Mononuclear cell (primary cell): ENCODE measurements around the gene SAMD4B. TPM values are rescaled to one million over a fixed set of nuclear protein-coding genes. Genes with fewer than 3 reads are reported as not detected.
A peak's percentile ranks its signal among the peaks of the same experiment; 100 is the strongest.
"Not testable (repeated sequence)": the region's sequence is repeated elsewhere in the genome, so short reads cannot be mapped to it uniquely, and the experiment has no call there.

ENCODE experiments used
- H3K27me3 ChIP-seq: 2 replicates; pipeline ENCODE4 v1.6.0; 2011; ENCODE audit warnings: low read length, control low read depth; ENCODE audit not compliant: insufficient read depth
- H3K4me1 ChIP-seq: 2 replicates; pipeline ENCODE4 v1.5.1; 2011; ENCODE audit warnings: mild to moderate bottlenecking, low read length, control low read depth; ENCODE audit not compliant: insufficient read depth
- H3K4me3 ChIP-seq: 2 replicates; pipeline ENCODE4 v1.5.1; 2011; ENCODE audit warnings: mild to moderate bottlenecking, low read length, moderate library complexity
- H3K9me3 ChIP-seq: 2 replicates; pipeline ENCODE4 v1.5.1; 2011; ENCODE audit warnings: low read depth, mild to moderate bottlenecking, control low read depth, low read length
- total RNA-seq: library from RNA; depleted of rRNA; stranded (reverse); fragments of >200 nt; gene quantifications from one replicate; pipeline ENCODE4 v1.2.3, GENCODE V29; 2012

Gene SAMD4B
- total RNA-seq, 1 donor: 30.0 TPM

DNA sequence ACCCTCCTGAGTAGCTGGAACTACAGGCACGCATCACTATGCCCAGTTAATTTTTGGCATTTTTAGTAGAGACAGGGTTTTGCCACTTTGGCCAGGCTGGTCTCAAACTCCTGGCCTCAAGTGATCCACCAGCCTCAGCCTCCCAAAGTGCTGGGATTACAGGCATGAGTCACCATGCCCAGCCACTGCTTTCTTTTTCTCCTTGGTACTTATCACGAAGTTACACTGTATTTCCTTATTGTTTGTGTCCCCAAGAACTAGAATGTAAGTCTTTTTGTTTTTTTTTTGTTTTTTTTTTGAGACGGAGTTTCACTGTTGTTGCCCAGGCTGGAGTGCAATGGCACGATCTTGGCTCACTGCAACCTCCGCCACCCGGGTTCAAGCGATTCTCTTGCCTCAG lies 2.1 kb upstream of the SAMD4B start:
- peaks cover 72% of the 10 kb centered on the region for H3K4me1 ChIP-seq
- peak overlapping the region; percentile 86 for H3K4me3 ChIP-seq

DNA sequence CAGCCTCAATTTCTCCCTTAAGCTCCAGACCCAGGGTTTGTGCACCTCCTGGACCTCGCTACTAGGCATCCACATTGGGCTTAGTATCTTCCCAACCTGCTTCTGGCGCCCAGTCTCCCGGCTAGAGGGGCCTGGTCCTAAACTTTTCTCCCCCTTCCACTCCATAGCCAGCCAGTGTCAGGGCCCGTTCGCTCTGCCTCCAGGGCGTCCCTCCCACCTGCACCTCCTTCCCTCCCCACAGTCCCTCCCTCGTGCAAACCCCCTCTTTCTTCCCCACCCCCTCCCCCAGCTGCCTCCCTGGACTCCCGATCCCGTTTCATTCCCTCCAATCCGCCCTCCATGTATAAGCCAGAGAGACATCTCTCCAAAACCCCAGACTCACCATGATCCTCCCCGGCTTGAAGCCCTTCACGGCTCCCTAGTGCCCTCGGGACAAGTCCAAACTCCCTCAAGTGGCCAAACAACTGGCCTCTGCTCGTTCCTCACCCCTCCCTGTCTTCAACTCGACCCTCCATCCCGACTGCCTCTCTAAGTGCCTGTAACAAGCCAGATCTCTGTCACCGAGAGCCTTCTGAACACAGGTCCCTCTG lies 997 bp upstream of the SAMD4B start:
- Histone ChIP-seq H3K9me3 (no peaks in the 10 kb centered on the region), H3K4me3 (peak overlapping the region; percentile 86), H3K27me3 (no peaks in the 10 kb centered on the region), H3K4me1 (peaks cover 70% of the 10 kb centered on the region)

More for the DNA sequence above, 2.1 kb upstream of the SAMD4B start:
- not testable (repeated sequence) for H3K9me3 ChIP-seq, H3K27me3 ChIP-seq

DNA sequence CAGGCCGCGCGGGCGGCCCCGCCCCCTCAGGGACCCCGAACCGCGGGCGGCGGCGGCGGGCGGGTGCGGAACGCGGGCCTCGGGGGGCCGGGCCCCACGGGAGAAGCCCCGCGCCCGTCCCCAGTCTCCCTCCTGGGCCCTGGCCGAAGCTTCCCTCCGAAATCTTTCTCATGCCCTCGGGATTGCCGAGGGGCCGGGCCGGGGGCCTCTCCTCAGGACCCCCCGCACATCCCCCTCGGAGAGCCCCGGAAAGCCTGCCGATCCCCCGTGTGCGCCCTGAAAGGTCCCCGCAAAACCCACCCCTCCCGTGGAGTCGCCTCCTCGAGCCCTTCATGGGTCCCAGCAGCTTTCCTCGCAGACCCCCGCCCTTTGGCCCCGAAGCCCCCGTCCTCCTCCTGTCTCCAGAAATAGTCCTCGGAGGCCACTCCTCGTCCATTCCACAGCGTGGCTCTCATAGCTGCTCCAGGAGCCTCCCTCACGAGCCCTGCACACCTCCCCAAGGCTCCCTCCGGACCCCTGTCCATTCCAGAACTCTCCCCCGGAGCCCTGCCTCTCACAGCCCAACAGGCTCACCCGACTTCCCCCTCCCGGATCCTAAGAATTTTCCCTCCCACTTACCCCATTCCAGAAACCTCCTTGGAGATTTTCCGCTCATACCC lies 555 bp downstream of the SAMD4B start:
- peak overlapping the region; percentile 58 for H3K4me3 ChIP-seq
- peaks cover 54% of the 10 kb centered on the region for H3K4me1 ChIP-seq
- no peaks in the 10 kb centered on the region for H3K9me3 ChIP-seq
- no peaks in the 10 kb centered on the region for H3K27me3 ChIP-seq

DNA sequence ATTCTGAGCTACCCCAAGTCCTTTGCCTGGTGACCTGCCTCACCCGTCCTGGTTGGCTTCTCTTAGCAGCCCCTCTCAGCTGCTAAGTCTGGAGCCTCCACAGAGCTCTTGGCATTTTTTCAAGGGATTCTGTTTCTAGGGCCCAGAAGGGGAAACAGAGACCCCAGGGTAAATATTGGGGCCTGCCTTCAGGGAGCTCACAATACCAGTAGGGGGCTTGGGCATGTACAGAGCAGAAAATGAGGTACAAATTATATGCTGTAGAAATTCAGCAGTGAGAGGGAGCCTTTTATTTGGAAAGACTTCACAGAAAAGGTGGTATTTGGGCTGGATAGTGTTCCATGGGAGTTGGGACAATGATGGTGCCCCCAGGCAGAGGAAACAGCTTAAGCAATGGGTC lies 3.7 kb downstream of the SAMD4B start:
- Histone ChIP-seq H3K9me3 (no peaks in the 10 kb centered on the region), H3K4me3 (no peak overlapping the region), H3K27me3 (no peaks in the 10 kb centered on the region), H3K4me1 (peaks cover 27% of the 10 kb centered on the region)

DNA sequence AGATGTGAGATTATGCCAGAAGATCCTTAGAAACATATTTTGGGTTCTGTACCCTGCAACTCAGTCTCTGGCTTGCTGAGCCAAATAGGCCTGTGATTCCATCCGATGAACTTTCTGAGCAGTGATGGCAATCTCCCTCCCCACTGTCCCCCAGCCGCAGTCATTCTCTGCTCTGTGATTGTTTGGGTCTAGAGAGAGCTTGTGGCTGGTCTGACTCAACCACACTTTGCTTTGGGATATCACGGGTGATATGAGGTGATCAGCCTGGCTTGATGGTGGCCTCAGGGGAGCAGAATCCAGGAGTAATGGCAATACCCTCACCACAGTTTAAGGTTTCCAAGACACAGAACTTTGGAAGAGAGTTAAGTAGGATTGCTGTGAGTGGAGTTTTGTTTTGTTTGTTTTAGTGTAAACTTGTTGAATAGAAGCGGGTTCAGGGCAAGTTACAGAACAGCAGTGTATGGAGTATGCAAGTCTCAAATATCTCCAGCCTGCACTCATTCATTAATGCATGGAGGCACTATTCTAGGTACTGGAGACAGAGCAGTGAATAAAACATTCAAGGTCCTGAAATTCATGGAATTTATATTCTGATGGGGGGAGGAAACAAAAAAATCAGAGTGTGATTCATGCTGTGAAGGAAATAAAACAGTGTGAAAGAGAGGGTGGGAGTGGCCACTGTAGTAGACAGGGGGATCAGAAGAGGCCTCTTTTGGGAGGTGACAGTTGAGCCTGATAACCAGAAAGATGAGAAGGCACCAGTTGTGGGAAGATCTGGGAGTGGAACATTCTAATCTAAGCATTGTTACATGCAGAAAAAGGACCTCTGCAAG lies 5.3 kb downstream of the SAMD4B start:
- no peaks in the 10 kb centered on the region for H3K9me3 ChIP-seq
- peaks cover 27% of the 10 kb centered on the region for H3K4me1 ChIP-seq
- H3K27me3 ChIP-seq: no peaks in the 10 kb centered on the region
- no peak overlapping the region for H3K4me3 ChIP-seq

DNA sequence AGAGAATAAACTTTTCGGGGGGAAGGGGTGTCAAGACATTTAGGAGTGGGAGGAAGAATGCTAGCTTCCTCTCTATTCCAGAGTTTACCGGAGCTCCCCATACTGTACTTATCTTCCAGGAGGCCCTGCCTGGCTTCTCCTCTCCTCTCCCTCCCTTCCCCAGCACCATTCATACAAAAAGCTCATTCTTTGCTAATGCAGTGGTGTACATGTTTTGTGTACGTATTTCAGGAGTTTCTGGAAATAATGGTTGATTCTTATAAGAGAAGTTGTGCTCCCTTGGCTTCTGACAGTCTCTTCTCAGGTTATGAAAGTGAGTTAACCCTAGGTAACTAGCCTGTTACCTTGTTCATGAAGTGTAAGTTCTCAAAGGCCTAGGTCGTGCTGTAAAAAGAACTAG lies 7.1 kb downstream of the SAMD4B start:
- Histone ChIP-seq H3K4me1 (peaks cover 13% of the 10 kb centered on the region), H3K9me3 (no peaks in the 10 kb centered on the region), H3K27me3 (no peaks in the 10 kb centered on the region), H3K4me3 (no peak overlapping the region)

DNA sequence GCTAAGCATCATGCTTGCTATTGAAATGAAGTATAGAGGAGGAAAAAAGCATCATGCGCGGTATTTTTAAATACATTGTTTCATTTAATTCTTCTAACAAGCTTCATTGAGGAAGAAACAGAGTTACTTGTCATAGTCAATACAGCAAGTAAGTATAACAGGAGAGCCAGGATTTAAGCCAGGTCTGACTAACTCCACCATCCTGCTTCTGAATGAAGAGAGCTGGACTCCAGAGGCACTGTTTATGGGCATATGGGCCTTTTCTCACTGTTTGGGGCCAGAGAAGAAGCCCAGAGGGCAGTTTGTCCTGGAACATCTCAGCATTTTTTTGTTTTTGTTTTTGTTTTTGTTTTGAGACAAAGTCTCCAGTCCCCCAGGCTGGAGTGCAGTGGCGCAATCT lies 7.9 kb downstream of the SAMD4B start:
- H3K27me3 ChIP-seq: no peaks in the 10 kb centered on the region
- H3K4me3 ChIP-seq: no peak overlapping the region
- H3K4me1 ChIP-seq: peaks cover 4% of the 10 kb centered on the region
- no peaks in the 10 kb centered on the region for H3K9me3 ChIP-seq

DNA sequence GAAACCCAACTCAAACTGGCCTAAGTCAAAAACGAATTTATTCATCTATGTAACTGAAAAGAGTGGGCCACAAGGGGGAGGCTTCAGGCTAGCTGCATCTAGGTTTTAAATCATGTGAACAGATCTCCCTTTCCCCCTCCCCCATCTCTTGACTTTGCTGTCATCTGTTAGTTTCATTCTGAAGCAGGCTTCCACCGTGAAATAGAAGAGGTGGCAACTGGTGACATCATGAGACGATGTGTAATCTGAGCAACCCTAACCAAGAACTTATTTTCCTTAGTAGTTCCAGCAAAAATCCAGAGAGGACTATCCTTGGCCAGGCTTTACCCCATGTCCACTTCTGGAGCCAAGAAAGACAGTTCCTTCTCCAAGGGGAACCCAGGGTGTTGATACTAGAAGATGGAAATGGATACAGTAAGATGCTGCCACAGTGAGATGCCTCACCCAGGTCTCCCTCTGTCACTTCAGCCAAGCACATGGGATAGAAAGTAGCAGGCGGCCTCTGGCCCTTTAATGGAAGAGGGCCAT lies 9.4 kb downstream of the SAMD4B start:
- no peaks in the 10 kb centered on the region for H3K9me3 ChIP-seq
- H3K27me3 ChIP-seq: no peaks in the 10 kb centered on the region
- H3K4me1 ChIP-seq: peaks cover 3% of the 10 kb centered on the region
- no peak overlapping the region for H3K4me3 ChIP-seq

DNA sequence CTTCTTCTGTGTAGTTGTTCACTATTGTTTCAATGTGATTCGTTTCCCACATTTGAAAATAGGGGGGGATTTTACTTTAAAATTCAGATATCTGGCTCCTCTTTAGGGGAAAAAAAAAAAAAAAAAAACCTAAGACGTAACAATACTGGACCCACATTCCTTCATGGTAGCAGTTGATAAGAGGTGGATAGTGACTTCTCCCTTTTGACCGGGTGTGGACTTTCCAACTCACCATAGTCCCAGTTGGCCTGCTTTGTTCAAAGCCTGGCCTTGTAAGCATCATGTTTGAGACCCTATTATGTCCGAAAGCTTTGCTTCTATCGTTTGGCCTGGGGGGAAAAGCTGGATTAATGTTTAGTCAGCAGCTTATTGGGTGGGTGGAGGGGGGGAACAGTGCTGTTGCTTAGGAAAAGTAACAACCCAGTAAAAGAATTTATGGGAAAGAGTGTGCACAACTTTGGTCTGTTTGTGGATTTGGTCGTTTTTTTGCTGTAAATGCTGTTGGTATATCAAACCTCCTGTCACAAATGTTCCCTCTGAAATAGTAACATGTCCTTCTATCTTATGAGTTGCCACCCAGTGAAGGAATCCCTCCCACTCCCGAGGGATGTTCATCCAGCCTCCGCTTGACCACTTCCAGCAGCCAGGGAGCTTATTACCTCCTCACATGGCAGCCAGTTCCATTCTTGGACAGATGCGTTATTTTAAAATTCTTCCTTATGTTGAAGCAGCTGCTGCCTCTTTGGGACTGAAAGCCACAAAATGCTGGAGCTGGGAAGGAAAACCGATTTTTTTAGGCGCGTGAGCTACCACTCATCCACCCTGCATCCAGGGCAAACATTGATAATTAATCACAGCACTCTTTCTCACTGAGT lies 10.4 kb downstream of the SAMD4B start:
- peaks cover 3% of the 10 kb centered on the region for H3K4me1 ChIP-seq
- H3K4me3 ChIP-seq: no peak overlapping the region
- no peaks in the 10 kb centered on the region for H3K27me3 ChIP-seq

DNA sequence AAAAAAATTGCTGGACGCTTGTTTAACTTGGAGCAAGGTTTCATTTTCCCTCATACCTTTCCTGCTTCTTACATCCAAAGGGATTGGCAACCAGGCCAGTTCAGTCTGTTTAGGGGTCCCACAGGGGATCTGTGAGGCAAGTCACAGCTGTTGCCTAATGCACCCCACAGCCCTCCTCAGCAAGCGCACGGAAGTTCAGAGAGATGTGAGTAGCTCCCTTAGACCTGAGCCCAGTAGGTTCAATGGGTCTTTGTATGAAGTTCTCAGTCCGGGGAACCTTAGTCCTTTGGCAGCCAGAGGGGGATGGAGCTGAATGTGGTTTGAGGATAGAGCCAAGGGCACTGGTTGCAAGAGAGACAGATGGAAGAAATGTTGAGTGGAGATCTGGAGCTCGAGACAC lies 13.0 kb downstream of the SAMD4B start:
- no peak overlapping the region for H3K4me3 ChIP-seq
- H3K4me1 ChIP-seq: peaks cover 3% of the 10 kb centered on the region
- no peaks in the 10 kb centered on the region for H3K9me3 ChIP-seq
- H3K27me3 ChIP-seq: no peaks in the 10 kb centered on the region

More for the DNA sequence above, 10.4 kb downstream of the SAMD4B start:
- no peaks in the 10 kb centered on the region for H3K9me3 ChIP-seq

DNA sequence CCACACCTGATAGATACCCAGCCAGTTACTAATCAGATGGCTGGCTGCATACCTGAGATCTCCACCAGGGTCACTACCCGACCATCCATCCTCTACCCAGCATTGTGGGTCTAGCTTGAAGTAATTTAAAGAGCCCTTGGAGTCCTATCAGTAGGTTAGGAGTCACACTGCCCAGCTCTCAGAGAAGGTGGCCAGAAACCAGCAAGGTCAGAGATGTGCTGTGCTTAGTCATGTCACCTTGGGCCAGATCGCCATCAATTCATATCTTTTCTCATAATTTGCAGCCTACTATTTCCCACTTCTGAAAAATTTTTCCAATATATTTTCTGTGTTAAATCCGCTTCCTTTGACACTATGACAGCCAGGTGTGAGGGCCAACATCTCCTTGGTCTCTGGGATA lies 13.9 kb downstream of the SAMD4B start:
- no peaks in the 10 kb centered on the region for H3K27me3 ChIP-seq
- no peaks in the 10 kb centered on the region for H3K9me3 ChIP-seq
- peaks cover 3% of the 10 kb centered on the region for H3K4me1 ChIP-seq
- H3K4me3 ChIP-seq: no peak overlapping the region

DNA sequence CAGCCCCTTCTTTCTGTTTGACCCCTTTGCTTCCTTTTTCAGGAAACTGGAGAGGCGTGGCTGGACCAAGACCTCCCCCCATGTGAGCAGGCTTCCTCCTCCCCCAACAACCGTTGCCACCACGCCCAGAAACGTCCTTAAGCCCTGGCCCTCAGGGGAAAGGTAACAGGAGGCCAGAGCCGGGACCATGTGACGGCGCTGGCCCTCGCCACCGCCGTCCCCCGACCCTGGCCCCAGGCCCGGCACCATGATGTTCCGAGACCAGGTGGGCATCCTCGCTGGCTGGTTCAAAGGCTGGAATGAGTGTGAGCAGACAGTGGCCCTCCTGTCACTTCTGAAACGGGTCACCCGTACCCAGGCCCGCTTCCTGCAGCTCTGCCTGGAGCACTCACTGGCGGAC lies 14.4 kb downstream of the SAMD4B start:
- Histone ChIP-seq H3K4me1 (peaks cover 3% of the 10 kb centered on the region), H3K4me3 (no peak overlapping the region), H3K27me3 (no peaks in the 10 kb centered on the region), H3K9me3 (no peaks in the 10 kb centered on the region)

DNA sequence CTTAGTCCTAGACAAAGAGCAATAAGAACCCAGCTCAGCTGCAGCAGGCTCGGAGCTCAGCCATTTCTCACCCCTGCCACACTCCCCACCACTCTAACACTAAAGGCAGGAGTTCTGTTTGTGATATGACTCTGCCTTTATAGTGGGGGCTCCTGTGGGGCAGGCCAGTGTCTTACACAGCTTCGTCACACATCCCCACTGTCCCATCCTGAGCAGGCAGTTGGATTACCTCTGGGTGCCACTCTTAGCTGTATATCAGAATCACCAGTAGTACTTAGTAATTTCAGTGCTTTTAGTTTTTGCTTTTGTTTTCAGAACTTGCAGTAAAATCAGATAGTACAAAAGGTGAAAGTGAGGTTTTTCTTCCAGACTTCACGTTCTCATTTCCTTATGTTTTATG lies 16.8 kb downstream of the SAMD4B start:
- Histone ChIP-seq H3K9me3 (no peaks in the 10 kb centered on the region), H3K27me3 (no peaks in the 10 kb centered on the region), H3K4me3 (no peak overlapping the region), H3K4me1 (no peaks in the 10 kb centered on the region)

DNA sequence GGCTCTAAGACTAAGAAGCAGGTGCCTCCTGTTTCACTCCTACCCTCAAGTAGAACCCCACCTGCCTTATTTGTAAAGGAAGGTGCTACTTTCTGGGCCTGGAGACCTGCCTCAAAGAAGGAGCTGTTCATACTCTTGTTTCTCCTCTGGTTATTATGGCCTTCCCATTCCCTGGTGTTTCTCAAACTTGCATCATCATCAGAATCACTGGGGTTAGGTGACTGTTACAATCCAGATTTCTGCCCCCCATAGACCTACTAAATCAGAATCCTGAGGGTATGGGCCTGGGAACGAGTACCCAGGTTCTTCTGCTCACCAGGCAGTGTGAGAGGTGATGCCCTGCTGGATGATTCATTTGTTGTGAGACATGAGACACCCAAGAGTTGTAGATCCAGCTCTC lies 18.4 kb downstream of the SAMD4B start:
- Histone ChIP-seq H3K4me3 (no peak overlapping the region), H3K9me3 (no peaks in the 10 kb centered on the region), H3K27me3 (no peaks in the 10 kb centered on the region), H3K4me1 (no peaks in the 10 kb centered on the region)
